Panc1 (cell line): ENCODE results near the gene PLXNA2.

Source experiments
- POLR2AphosphoS5 ChIP-seq: IDR thresholded peaks from 2 replicates; pipeline ENCODE4 v1.6.1; 2012; ENCODE audit warnings: mild to moderate bottlenecking, low read depth, low read length, moderate library complexity
- REST ChIP-seq, 2 experiments: IDR thresholded peaks; 2 replicates each; pipeline ENCODE4 v1.6.1; 2011 to 2012; ENCODE audit warnings: low read depth in 2 of 2, control low read depth in 1 of 2, low read length in 1 of 2, mild to moderate bottlenecking in 1 of 2, moderate library complexity in 1 of 2; ENCODE audit not compliant: insufficient read depth in 1 of 2
- SIN3A ChIP-seq: IDR thresholded peaks from 2 replicates; pipeline ENCODE4 v1.6.1; 2012; ENCODE audit warnings: low read depth, mild to moderate bottlenecking, low read length, moderate library complexity, borderline replicate concordance; ENCODE audit not compliant: insufficient read depth
- TF ChIP-seq, protein P1 (sequence below): fragments of 450-650 bp; IDR thresholded peaks from 2 replicates; pipeline ENCODE4 v1.5.1; 2017; ENCODE audit warnings: mild to moderate bottlenecking

GRCh38 chr1:208170252-208170651, 73.9 kb downstream of the PLXNA2 start:
- TF ChIP-seq POLR2AphosphoS5 (no peak), REST (IDR thresholded peaks at IDR 0.05; ENCODE audit: insufficient read depth in 1 of 2, low read depth in 2 of 2, low read length in 1 of 2) (no peak), SIN3A (no peak)
- TF ChIP-seq, protein P1, sequence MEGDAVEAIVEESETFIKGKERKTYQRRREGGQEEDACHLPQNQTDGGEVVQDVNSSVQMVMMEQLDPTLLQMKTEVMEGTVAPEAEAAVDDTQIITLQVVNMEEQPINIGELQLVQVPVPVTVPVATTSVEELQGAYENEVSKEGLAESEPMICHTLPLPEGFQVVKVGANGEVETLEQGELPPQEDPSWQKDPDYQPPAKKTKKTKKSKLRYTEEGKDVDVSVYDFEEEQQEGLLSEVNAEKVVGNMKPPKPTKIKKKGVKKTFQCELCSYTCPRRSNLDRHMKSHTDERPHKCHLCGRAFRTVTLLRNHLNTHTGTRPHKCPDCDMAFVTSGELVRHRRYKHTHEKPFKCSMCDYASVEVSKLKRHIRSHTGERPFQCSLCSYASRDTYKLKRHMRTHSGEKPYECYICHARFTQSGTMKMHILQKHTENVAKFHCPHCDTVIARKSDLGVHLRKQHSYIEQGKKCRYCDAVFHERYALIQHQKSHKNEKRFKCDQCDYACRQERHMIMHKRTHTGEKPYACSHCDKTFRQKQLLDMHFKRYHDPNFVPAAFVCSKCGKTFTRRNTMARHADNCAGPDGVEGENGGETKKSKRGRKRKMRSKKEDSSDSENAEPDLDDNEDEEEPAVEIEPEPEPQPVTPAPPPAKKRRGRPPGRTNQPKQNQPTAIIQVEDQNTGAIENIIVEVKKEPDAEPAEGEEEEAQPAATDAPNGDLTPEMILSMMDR: no peak
